GM18873 (cell line): ENCODE results near the gene ARL3.
A peak's percentile ranks its signal among the peaks of the same experiment; 100 is the strongest.

Experiments used
- ATAC-seq: cut with Tn5 transposase; IDR thresholded peaks from one replicate; pipeline ENCODE4 v1.9.1; 2021; ENCODE audit warnings: mild to moderate bottlenecking, moderate library complexity, moderate number of reproducible peaks; ENCODE audit not compliant: unreplicated experiment, low FRiP score

Gene ARL3

GRCh38 chr10:102643336-102644065 lies 70.7 kb downstream of the ARL3 start:
- no peak for ATAC-seq

GRCh38 chr10:102642736-102643335 lies 71.4 kb downstream of the ARL3 start:
- no peak for ATAC-seq

GRCh38 chr10:102641880-102642735 lies 72.1 kb downstream of the ARL3 start:
- peak; percentile 41 for ATAC-seq

GRCh38 chr10:102641402-102641801 lies 72.8 kb downstream of the ARL3 start:
- no peak for ATAC-seq

GRCh38 chr10:102639537-102639936 lies 74.7 kb downstream of the ARL3 start:
- ATAC-seq, result no peak

GRCh38 chr10:102635377-102635776 lies 78.8 kb downstream of the ARL3 start:
- ATAC-seq, result no peak

- ATAC-seq, result no peak
Measured at GRCh38 chr10:102634686-102635085, 79.5 kb downstream of the ARL3 start.

GRCh38 chr10:102633848-102634247 lies 80.3 kb downstream of the ARL3 start:
- no peak for ATAC-seq

- no peak for ATAC-seq
Measured at GRCh38 chr10:102633287-102633686, 80.9 kb downstream of the ARL3 start.

GRCh38 chr10:102632394-102633111 lies 81.6 kb downstream of the ARL3 start:
- no peak for ATAC-seq

GRCh38 chr10:102631525-102632393 lies 82.4 kb downstream of the ARL3 start:
- no peak for ATAC-seq

GRCh38 chr10:102630663-102631062 lies 83.5 kb downstream of the ARL3 start:
- ATAC-seq, result no peak

- ATAC-seq, result no peak
Measured at GRCh38 chr10:102629661-102630614, 84.3 kb downstream of the ARL3 start.

GRCh38 chr10:102628451-102628911 lies 85.7 kb downstream of the ARL3 start:
- no peak for ATAC-seq

- ATAC-seq, result no peak
Measured at GRCh38 chr10:102627736-102628293, 86.4 kb downstream of the ARL3 start.

- ATAC-seq, result no peak
Measured at GRCh38 chr10:102627291-102627735, 86.9 kb downstream of the ARL3 start.

- no peak for ATAC-seq
Measured at GRCh38 chr10:102626026-102626685, 88.0 kb downstream of the ARL3 start.
